NCI-H2227 treated with DMSO at 0.1 percent for 48 hours (cell line): ENCODE data around the gene MEGF11.

Experiments
- DNase-seq: peaks from one replicate; lab custom pipeline; 2025; lab: John Stamatoyannopoulos, UW

MEGF11 gene

GRCh38 chr15:65845826-65846519 is 407.6 kb downstream of the MEGF11 start:
- DNase-seq: no peak
